ENCODE data around the gene ANKRD62.
"Not testable (repeated sequence)": the region's sequence is repeated elsewhere in the genome, so short reads cannot be mapped to it uniquely, and the experiment has no call there.

The ANKRD62 gene

GRCh38 chr18:12099160-12099559 is 5.5 kb downstream of the ANKRD62 start:
- no peak for DNase-seq (ENCODE audit: low read depth)

GRCh38 chr18:12101266-12101665 is 7.6 kb downstream of the ANKRD62 start:
- DNase-seq (ENCODE audit: low read depth): no peak

- no peak for DNase-seq (ENCODE audit: low read depth)
These were observed 8.6 kb downstream of the ANKRD62 start for GRCh38 chr18:12102136-12102842.

- no peak for DNase-seq (ENCODE audit: low read depth)
These were observed 12.8 kb downstream of the ANKRD62 start for GRCh38 chr18:12106471-12106870.

GRCh38 chr18:12109836-12110235 is 16.2 kb downstream of the ANKRD62 start:
- no peak for DNase-seq (ENCODE audit: low read depth)

GRCh38 chr18:12113999-12114646 is 20.5 kb downstream of the ANKRD62 start:
- DNase-seq (ENCODE audit: low read depth): no peak

GRCh38 chr18:12119358-12119757 is 25.7 kb downstream of the ANKRD62 start:
- no peak for DNase-seq (ENCODE audit: low read depth)

- DNase-seq (ENCODE audit: low read depth): no peak
These were observed 27.8 kb downstream of the ANKRD62 start for GRCh38 chr18:12121175-12122042.

GRCh38 chr18:12122043-12122389 is 28.4 kb downstream of the ANKRD62 start:
- DNase-seq (ENCODE audit: low read depth): not testable (repeated sequence)

GRCh38 chr18:12127647-12128046 is 34.0 kb downstream of the ANKRD62 start:
- not testable (repeated sequence) for DNase-seq (ENCODE audit: low read depth)

- not testable (repeated sequence) for DNase-seq (ENCODE audit: low read depth)
These were observed 45.2 kb downstream of the ANKRD62 start for GRCh38 chr18:12138831-12139230.

- DNase-seq (ENCODE audit: low read depth): not testable (repeated sequence)
These were observed 47.2 kb downstream of the ANKRD62 start for GRCh38 chr18:12140866-12141265.

GRCh38 chr18:12141778-12142177 is 48.1 kb downstream of the ANKRD62 start:
- DNase-seq (ENCODE audit: low read depth): not testable (repeated sequence)

- DNase-seq (ENCODE audit: low read depth): not testable (repeated sequence)
These were observed 55.8 kb downstream of the ANKRD62 start for GRCh38 chr18:12149431-12149830.

- DNase-seq (ENCODE audit: low read depth): no peak
These were observed 60.7 kb downstream of the ANKRD62 start for GRCh38 chr18:12154361-12154760.

- DNase-seq (ENCODE audit: low read depth): no peak
These were observed 62.4 kb downstream of the ANKRD62 start for GRCh38 chr18:12155996-12156395.

- no peak for DNase-seq (ENCODE audit: low read depth)
These were observed 65.8 kb downstream of the ANKRD62 start for GRCh38 chr18:12159446-12159845.

GRCh38 chr18:12162786-12163185 is 69.1 kb downstream of the ANKRD62 start:
- DNase-seq (ENCODE audit: low read depth): no peak

- DNase-seq (ENCODE audit: low read depth): no peak
These were observed 71.6 kb downstream of the ANKRD62 start for GRCh38 chr18:12165038-12165768.
